ENCODE measurements around the gene LRIG1. TPM values are rescaled to one million over a fixed set of nuclear protein-coding genes. Genes with fewer than 3 reads are reported as not detected.

LRIG1 gene
- total RNA-seq, 1 experiment from 2014 or later: 14.7 TPM

GRCh38 chr3:66532613-66533012 is 31.8 kb upstream of the LRIG1 start:
- intact Hi-C loops (cut with micrococcal nuclease; ENCODE audit: unreplicated experiment): no loop called here
- no peaks in the 10 kb centered on the region for H3K36me3 Mint-ChIP-seq (ENCODE audit: insufficient read depth, unreplicated experiment)
- H3K4me3 Mint-ChIP-seq (ENCODE audit: low read depth, unreplicated experiment): no peak overlapping the region
- no peaks in the 10 kb centered on the region for H3K9me3 Mint-ChIP-seq (ENCODE audit: low read depth, unreplicated experiment)
- H3K27ac Mint-ChIP-seq (ENCODE audit: unreplicated experiment): no peak overlapping the region
- CTCF ChIA-PET: no interaction called here
- no peak for DNase-seq
- BruUV-seq (replicated peaks): no TSS peak
- H3K4me1 Mint-ChIP-seq (ENCODE audit: low read depth, unreplicated experiment): no peaks in the 10 kb centered on the region
- H3K27me3 Mint-ChIP-seq (ENCODE audit: unreplicated experiment): no peaks in the 10 kb centered on the region
- no peak for TF ChIP-seq CTCF (IDR thresholded peaks at IDR 0.05; ENCODE audit: unreplicated experiment)

- Mint-ChIP-seq H3K27me3 (ENCODE audit: unreplicated experiment) (no peaks in the 10 kb centered on the region), H3K36me3 (ENCODE audit: insufficient read depth, unreplicated experiment) (no peaks in the 10 kb centered on the region), H3K4me3 (ENCODE audit: low read depth, unreplicated experiment) (no peak overlapping the region), H3K4me1 (ENCODE audit: low read depth, unreplicated experiment) (no peaks in the 10 kb centered on the region), H3K27ac (ENCODE audit: unreplicated experiment) (no peak overlapping the region), H3K9me3 (ENCODE audit: low read depth, unreplicated experiment) (no peaks in the 10 kb centered on the region)
- no peak for DNase-seq
- no peak for TF ChIP-seq CTCF (IDR thresholded peaks at IDR 0.05; ENCODE audit: unreplicated experiment)
- CTCF ChIA-PET: no interaction called here
- no TSS peak for BruUV-seq (replicated peaks)
- intact Hi-C loops (cut with micrococcal nuclease; ENCODE audit: unreplicated experiment): no loop called here
Measured at GRCh38 chr3:66532160-66532587, 31.4 kb upstream of the LRIG1 start.

GRCh38 chr3:66531256-66531655 is 30.4 kb upstream of the LRIG1 start:
- H3K4me3 Mint-ChIP-seq (ENCODE audit: low read depth, unreplicated experiment): no peak overlapping the region
- no peak overlapping the region for H3K27ac Mint-ChIP-seq (ENCODE audit: unreplicated experiment)
- H3K27me3 Mint-ChIP-seq (ENCODE audit: unreplicated experiment): no peaks in the 10 kb centered on the region
- no peak for TF ChIP-seq CTCF (IDR thresholded peaks at IDR 0.05; ENCODE audit: unreplicated experiment)
- H3K9me3 Mint-ChIP-seq (ENCODE audit: low read depth, unreplicated experiment): no peaks in the 10 kb centered on the region
- BruUV-seq (replicated peaks): no TSS peak
- CTCF ChIA-PET: no interaction called here
- no peak for DNase-seq
- H3K4me1 Mint-ChIP-seq (ENCODE audit: low read depth, unreplicated experiment): no peaks in the 10 kb centered on the region
- no peaks in the 10 kb centered on the region for H3K36me3 Mint-ChIP-seq (ENCODE audit: insufficient read depth, unreplicated experiment)
- intact Hi-C loops (cut with micrococcal nuclease; ENCODE audit: unreplicated experiment): no loop called here

DNA sequence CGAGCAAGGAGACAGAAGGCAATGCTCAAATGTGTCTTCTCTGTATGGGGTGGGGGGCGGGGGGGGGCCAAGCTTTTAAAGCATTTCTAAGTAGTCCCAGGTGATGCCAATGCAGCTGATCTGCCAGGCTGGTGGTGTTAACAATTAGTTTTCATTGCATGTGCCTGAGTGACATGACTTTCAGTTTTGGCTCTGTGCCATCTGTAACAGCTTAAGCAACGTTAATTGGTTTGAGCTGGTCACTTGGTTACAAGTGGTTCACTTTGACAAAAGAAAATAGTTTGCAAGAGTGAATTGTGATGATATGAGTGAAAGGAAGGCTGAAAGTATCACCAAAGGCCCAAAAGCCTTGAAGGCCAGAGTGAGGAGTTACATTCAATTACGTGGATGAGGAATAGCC is 26.4 kb upstream of the LRIG1 start:
- no peaks in the 10 kb centered on the region for H3K9me3 Mint-ChIP-seq (ENCODE audit: low read depth, unreplicated experiment)
- H3K27ac Mint-ChIP-seq (ENCODE audit: unreplicated experiment): no peak overlapping the region
- intact Hi-C loops (cut with micrococcal nuclease; ENCODE audit: unreplicated experiment): no loop called here
- H3K4me1 Mint-ChIP-seq (ENCODE audit: low read depth, unreplicated experiment): no peaks in the 10 kb centered on the region
- no peak overlapping the region for H3K4me3 Mint-ChIP-seq (ENCODE audit: low read depth, unreplicated experiment)
- no TSS peak for BruUV-seq (replicated peaks)
- no peak for DNase-seq
- H3K36me3 Mint-ChIP-seq (ENCODE audit: insufficient read depth, unreplicated experiment): no peaks in the 10 kb centered on the region
- H3K27me3 Mint-ChIP-seq (ENCODE audit: unreplicated experiment): peaks cover 26% of the 10 kb centered on the region
- no peak for TF ChIP-seq CTCF (IDR thresholded peaks at IDR 0.05; ENCODE audit: unreplicated experiment)
- CTCF ChIA-PET: no interaction called here

- Mint-ChIP-seq H3K4me1 (ENCODE audit: low read depth, unreplicated experiment) (no peaks in the 10 kb centered on the region), H3K27me3 (ENCODE audit: unreplicated experiment) (peaks cover 28% of the 10 kb centered on the region), H3K27ac (ENCODE audit: unreplicated experiment) (no peak overlapping the region), H3K4me3 (ENCODE audit: low read depth, unreplicated experiment) (no peak overlapping the region), H3K36me3 (ENCODE audit: insufficient read depth, unreplicated experiment) (no peaks in the 10 kb centered on the region), H3K9me3 (ENCODE audit: low read depth, unreplicated experiment) (no peaks in the 10 kb centered on the region)
- no peak for TF ChIP-seq CTCF (IDR thresholded peaks at IDR 0.05; ENCODE audit: unreplicated experiment)
- intact Hi-C loops (cut with micrococcal nuclease; ENCODE audit: unreplicated experiment): no loop called here
- CTCF ChIA-PET: no interaction called here
- no TSS peak for BruUV-seq (replicated peaks)
- DNase-seq: no peak
Measured at GRCh38 chr3:66525771-66526170, 24.9 kb upstream of the LRIG1 start.

Measured in Calu3 (cell line).